Endothelial cell of umbilical vein (primary cell): ENCODE results near the gene UPP1.

ENCODE experiments used
- CTCF ChIP-seq, 2 donors: IDR thresholded peaks; 1 replicate in 1 of 2; 2 replicates in 1 of 2; pipeline ENCODE4 v1.5.1; 2011; ENCODE audit warnings: low read length in 2 of 2, mild to moderate bottlenecking in 2 of 2, moderate library complexity in 2 of 2, control low read depth in 1 of 2, inconsistent platforms in 1 of 2, low read depth in 1 of 2; ENCODE audit not compliant: insufficient read depth in 1 of 2; ENCODE audit errors: extremely low read depth in 1 of 2
- EZH2 ChIP-seq: IDR thresholded peaks from 2 replicates; pipeline ENCODE4 v1.6.1; 2012; ENCODE audit warnings: borderline replicate concordance, low read depth, mild to moderate bottlenecking, moderate library complexity, low read length, inconsistent platforms; ENCODE audit not compliant: severe bottlenecking
- GATA2 ChIP-seq: IDR thresholded peaks from 2 replicates; pipeline ENCODE4 v1.7.0; 2011; ENCODE audit warnings: low read depth, mild to moderate bottlenecking, moderate library complexity, mixed read lengths, low read length; ENCODE audit not compliant: insufficient read length, insufficient read depth
- JUN ChIP-seq: IDR thresholded peaks from 2 replicates; pipeline ENCODE4 v1.6.1; 2011; ENCODE audit warnings: borderline replicate concordance, low read depth; ENCODE audit not compliant: insufficient read length, insufficient read depth
- MYC ChIP-seq: IDR thresholded peaks from one replicate; pipeline ENCODE4 v1.6.1; 2011; ENCODE audit warnings: mild to moderate bottlenecking, low read depth, low read length
- POLR2A ChIP-seq: IDR thresholded peaks from 2 replicates; pipeline ENCODE4 v1.6.1; 2012; ENCODE audit warnings: low read depth, mild to moderate bottlenecking, control low read depth, low read length
- POLR2AphosphoS5 ChIP-seq: IDR thresholded peaks from 2 replicates; pipeline ENCODE4 v1.6.1; 2012; ENCODE audit warnings: low read depth, mild to moderate bottlenecking, control low read depth, low read length, moderate library complexity; ENCODE audit not compliant: insufficient read depth
- TF ChIP-seq, protein P1 (sequence below): IDR thresholded peaks from 2 replicates; pipeline ENCODE4 v1.6.1; 2011; ENCODE audit not compliant: insufficient read depth, insufficient read length

DNA sequence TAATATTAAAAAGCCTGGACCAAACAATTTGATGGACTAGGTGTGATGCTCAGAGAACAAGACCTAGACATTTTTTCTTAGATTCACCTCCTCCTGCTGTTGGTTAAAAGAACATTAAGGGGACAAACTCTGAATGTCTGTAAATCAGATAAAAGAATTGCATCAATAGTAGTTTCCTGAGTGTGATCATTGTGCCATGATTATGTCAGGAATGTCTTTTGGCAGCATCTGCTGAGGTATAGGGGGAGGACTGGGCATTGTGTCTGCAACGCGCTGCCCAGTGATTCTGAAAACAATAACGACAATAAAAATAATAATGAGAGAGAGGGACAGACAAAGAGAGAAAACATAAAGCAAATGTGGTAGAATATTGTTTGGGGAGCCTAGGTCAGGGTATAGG lies 46.8 kb upstream of the UPP1 start:
- TF ChIP-seq EZH2 (no peak), JUN (peak; percentile 34), CTCF (IDR thresholded peaks at IDR 0.05; ENCODE audit: extremely low read depth in 1 of 2, insufficient read depth in 1 of 2, low read depth in 1 of 2, low read length in 2 of 2) (no peak), POLR2A (no peak), POLR2AphosphoS5 (no peak), MYC (no peak), GATA2 (peak; percentile 57)
- TF ChIP-seq, protein P1, sequence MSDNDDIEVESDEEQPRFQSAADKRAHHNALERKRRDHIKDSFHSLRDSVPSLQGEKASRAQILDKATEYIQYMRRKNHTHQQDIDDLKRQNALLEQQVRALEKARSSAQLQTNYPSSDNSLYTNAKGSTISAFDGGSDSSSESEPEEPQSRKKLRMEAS: no peak
